Testis (tissue), 3 donors: Measurements from ENCODE around the gene POR. TPM values are rescaled to one million over a fixed set of nuclear protein-coding genes. Genes with fewer than 3 reads are reported as not detected.
A peak's percentile ranks its signal among the peaks of the same experiment; 100 is the strongest.

Source experiments
- DNase-seq: peaks from one replicate; pipeline ENCODE4 v3.0.0-alpha.2; 2019
- H3K27ac ChIP-seq, 2 donors: fragments of 200-600 bp; sonication (generic); one replicate each; pipeline ENCODE4 v1.5.1; 2019
- H3K27me3 ChIP-seq: fragments of 200-600 bp; sonication (generic); one replicate; pipeline ENCODE4 v1.5.1; 2019
- H3K36me3 ChIP-seq: fragments of 200-600 bp; sonication (generic); one replicate; pipeline ENCODE4 v1.5.1; 2017; ENCODE audit warnings: low read depth; ENCODE audit errors: missing control alignments
- H3K4me1 ChIP-seq: fragments of 200-600 bp; sonication (generic); one replicate; pipeline ENCODE4 v1.5.1; 2019
- H3K4me3 ChIP-seq, 2 donors: fragments of 200-600 bp; sonication (generic); one replicate each; pipeline ENCODE4 v1.5.1; 2017 to 2019
- H3K9me3 ChIP-seq: fragments of 200-600 bp; sonication (generic); one replicate; pipeline ENCODE4 v1.5.1; 2017
- POLR2A ChIP-seq: fragments of 450-650 bp; IDR thresholded peaks from one replicate; pipeline ENCODE4 v1.6.1; 2017; ENCODE audit warnings: antibody characterized with exemption, mild to moderate bottlenecking, moderate library complexity
- WGBS, 2 donors: methylation state at CpG; one replicate each; pipeline ENCODE4 v1.1.5; 2018; 5-methylcytosine and 5-hydroxymethylcytosine counted together
- intact Hi-C: fragments of 100-400 bp; cut with DNase I; formaldehyde crosslinking; loops from one replicate; pipeline ENCODE4 v1.15.1; 2023; ENCODE audit warnings: low total_unique reads
- polyA plus RNA-seq: library from polyadenylated mRNA; stranded (reverse); fragments of 350-450 nt; fragmentation: Illumina TruSeq; extraction: RNeasy Lipid Tissue Mini Kit (QIAGEN cat#74804); gene quantifications from one replicate; pipeline ENCODE4 v1.2.3, GENCODE V29; 2014; ENCODE audit warnings: low read depth, low replicate concordance; ENCODE audit not compliant: insufficient read depth
- total RNA-seq, 2 donors: library from RNA; depleted of rRNA; stranded (reverse); fragments of >200 nt; gene quantifications; one replicate each; pipeline ENCODE4 v1.2.3, GENCODE V29; 2016
- TF ChIP-seq, protein P1 (sequence below), 3 experiments: fragments of 450-650 bp in 2 of 3; fragments of 200-600 bp in 1 of 3; sonication (generic) in 1 of 3; IDR thresholded peaks; one replicate each; pipeline ENCODE4 v1.5.1; 2016 to 2019; ENCODE audit warnings: antibody characterized with exemption in 3 of 3, mild to moderate bottlenecking in 2 of 3, moderate library complexity in 1 of 3

POR gene
- total and polyA plus RNA-seq, 3 donors from 2014 or later = 98.5 to 169 (median 122) TPM

DNA sequence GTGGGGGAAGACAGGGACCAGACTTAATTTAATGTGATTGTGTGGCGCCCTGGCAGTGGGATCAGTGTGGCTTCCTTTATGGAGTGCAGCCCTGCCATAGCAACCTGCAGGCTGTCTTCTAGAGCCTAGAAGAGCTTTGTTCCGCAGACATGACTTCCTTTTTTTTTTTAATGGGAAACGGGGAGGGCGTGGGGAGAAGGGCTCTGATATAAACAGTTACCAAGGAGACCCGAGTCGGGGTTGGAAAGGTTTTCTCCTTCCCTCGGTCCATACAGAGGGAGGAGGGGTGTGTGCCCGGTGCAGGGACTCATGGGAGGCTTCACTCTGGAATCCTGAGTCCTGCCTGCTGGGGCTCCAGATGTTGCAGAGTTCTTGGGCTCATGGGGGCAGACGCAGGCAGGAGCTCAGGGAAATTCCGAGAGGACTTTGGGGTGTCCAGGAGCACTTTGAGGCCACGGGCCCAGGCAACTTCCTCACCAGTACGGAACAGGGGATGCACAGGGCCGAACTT lies 52.6 kb downstream of the POR start:
- H3K27me3 ChIP-seq = no peaks in the 10 kb centered on the region
- intact Hi-C loops = no loop called here
- no peaks in the 10 kb centered on the region for H3K36me3 ChIP-seq
- H3K4me3 ChIP-seq = no peak overlapping the region
- no peaks in the 10 kb centered on the region for H3K9me3 ChIP-seq
- WGBS, 2 donors = 45 to 65% methylated on average over 12 to 13 of the region's 13 CpGs
- TF ChIP-seq POLR2A = no peak
- TF ChIP-seq, protein P1, sequence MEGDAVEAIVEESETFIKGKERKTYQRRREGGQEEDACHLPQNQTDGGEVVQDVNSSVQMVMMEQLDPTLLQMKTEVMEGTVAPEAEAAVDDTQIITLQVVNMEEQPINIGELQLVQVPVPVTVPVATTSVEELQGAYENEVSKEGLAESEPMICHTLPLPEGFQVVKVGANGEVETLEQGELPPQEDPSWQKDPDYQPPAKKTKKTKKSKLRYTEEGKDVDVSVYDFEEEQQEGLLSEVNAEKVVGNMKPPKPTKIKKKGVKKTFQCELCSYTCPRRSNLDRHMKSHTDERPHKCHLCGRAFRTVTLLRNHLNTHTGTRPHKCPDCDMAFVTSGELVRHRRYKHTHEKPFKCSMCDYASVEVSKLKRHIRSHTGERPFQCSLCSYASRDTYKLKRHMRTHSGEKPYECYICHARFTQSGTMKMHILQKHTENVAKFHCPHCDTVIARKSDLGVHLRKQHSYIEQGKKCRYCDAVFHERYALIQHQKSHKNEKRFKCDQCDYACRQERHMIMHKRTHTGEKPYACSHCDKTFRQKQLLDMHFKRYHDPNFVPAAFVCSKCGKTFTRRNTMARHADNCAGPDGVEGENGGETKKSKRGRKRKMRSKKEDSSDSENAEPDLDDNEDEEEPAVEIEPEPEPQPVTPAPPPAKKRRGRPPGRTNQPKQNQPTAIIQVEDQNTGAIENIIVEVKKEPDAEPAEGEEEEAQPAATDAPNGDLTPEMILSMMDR (IDR thresholded peaks at IDR 0.05) = no peak
- no peak for DNase-seq
- peaks cover 49% of the 10 kb centered on the region for H3K4me1 ChIP-seq
- H3K27ac ChIP-seq = peak overlapping the region; percentile 33 to 71

DNA sequence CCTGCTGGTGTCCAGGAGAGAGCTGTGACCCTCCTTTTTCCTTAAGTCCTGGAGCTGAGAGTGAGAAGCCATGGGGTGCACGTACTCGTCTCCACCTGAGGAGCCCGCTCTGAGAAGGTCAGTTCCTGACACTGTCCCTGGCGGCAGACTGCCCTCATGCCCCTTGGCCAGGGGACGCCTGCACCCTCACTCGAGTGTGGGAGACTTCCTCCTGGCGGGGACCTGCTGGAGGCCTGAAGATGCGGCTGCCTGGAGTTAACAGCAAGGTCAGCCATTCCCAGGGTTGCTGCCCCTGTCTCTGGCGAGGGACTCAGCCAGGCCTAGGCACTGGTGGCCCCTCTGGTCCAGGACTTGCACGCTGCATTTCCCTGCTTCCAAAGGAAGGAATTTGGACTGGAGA lies 53.1 kb downstream of the POR start:
- intact Hi-C loops = no loop called here
- Histone ChIP-seq H3K27me3 (no peaks in the 10 kb centered on the region), H3K27ac (peak overlapping the region in 1 of 2 donors; percentile 71), H3K4me1 (peaks cover 45% of the 10 kb centered on the region), H3K4me3 (no peak overlapping the region), H3K9me3 (no peaks in the 10 kb centered on the region), H3K36me3 (no peaks in the 10 kb centered on the region)
- no peak for TF ChIP-seq POLR2A
- TF ChIP-seq, protein P1 (IDR thresholded peaks at IDR 0.05) = no peak
- no peak for DNase-seq
- 47% methylated on average over 9 of the region's 10 CpGs; no CpG with 5 or more reads in 1 of the 2 donors for WGBS, 2 donors

DNA sequence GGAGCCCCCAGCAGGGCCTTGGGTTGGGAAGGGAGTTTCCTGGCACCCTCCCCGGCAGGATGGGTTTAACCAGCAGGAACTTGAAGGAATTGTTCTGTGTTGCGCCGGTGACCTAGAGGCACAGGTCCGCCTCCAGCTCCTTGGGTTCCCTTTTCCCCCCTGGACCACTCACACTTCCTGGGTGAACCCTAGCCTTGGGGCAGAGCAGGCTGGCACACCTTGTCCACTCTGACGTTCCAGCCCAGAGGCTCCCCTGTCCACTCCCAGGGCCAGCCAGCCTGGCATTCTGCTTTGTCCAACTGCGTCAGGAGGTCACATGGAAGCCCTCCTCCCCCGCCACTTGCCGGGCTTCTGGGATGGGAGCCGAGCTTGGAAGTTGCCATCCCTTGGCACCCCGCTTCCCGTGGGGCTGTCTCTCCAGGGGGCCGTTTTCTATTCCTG lies 53.6 kb downstream of the POR start:
- H3K27me3 ChIP-seq = no peaks in the 10 kb centered on the region
- H3K36me3 ChIP-seq = no peaks in the 10 kb centered on the region
- WGBS, 2 donors = 66 to 68% methylated on average over 11 to 12 of the region's 12 CpGs
- peak overlapping the region in 1 of 2 donors; percentile 71 for H3K27ac ChIP-seq
- TF ChIP-seq, protein P1 (IDR thresholded peaks at IDR 0.05) = no peak
- TF ChIP-seq POLR2A = no peak
- no peak overlapping the region for H3K4me3 ChIP-seq
- H3K4me1 ChIP-seq = peaks cover 39% of the 10 kb centered on the region
- intact Hi-C loops = no loop called here
- DNase-seq = no peak
- no peaks in the 10 kb centered on the region for H3K9me3 ChIP-seq

GRCh38 chr7:75969182-75969581 lies 54.2 kb downstream of the POR start:
- Histone ChIP-seq H3K4me1 (peaks cover 38% of the 10 kb centered on the region), H3K27me3 (no peaks in the 10 kb centered on the region), H3K27ac (peak overlapping the region in 1 of 2 donors; percentile 71), H3K9me3 (no peaks in the 10 kb centered on the region), H3K36me3 (no peaks in the 10 kb centered on the region), H3K4me3 (no peak overlapping the region)
- DNase-seq = no peak
- intact Hi-C loops = no loop called here
- TF ChIP-seq, protein P1 (IDR thresholded peaks at IDR 0.05) = no peak
- TF ChIP-seq POLR2A = no peak
- 68 to 78% methylated on average over 13 of the region's 13 CpGs for WGBS, 2 donors
